HCT116 (cell line): ENCODE data around the gene ETAA1. TPM values are rescaled to one million over a fixed set of nuclear protein-coding genes. Genes with fewer than 3 reads are reported as not detected.

Experiments used
- ATAC-seq: fragments of 200-7000 bp; cut with Tn5 transposase; 2 replicates; pipeline ENCODE4 v1.9.1; 2020; ENCODE audit warnings: mild to moderate bottlenecking, moderate library complexity
- BruUV-seq: library from RNA; stranded (reverse); fragments of 400-500 nt; replicated peaks from 2 replicates; lab custom pipeline; 2021; lab: Mats Ljungman, UMichigan
- CTCF ChIA-PET: fragments of 300-600 bp; sonication (Branson Sonifier 250); formaldehyde crosslinking; loops from one replicate; lab custom pipeline; 2021; ENCODE audit warnings: antibody characterized with exemption; lab: Charles Lee
- POLR2A ChIA-PET: fragments of 300-600, 350-600 bp; sonication (Branson Sonifier 250); formaldehyde crosslinking; loops from one replicate; lab custom pipeline; 2021; ENCODE audit warnings: antibody characterized with exemption; lab: Charles Lee
- RAD21 ChIA-PET, 2 experiments: fragments of 300-600 bp; sonication (Branson Sonifier 250); formaldehyde crosslinking; loops; one replicate each; lab custom pipeline; 2023; ENCODE audit warnings: low total read pairs in 2 of 2; ENCODE audit not compliant: uncharacterized antibody in 2 of 2, unreplicated experiment in 2 of 2, low non-redundant PET in 1 of 2; lab: Charles Lee
- DNase-seq: peaks from one replicate; pipeline ENCODE4 v3.0.0-alpha.2; 2010; ENCODE audit warnings: low read depth, low spot score
- H2AFZ ChIP-seq: fragments of 200-600 bp; shearing (Covaris generic), sonication (generic); 2 replicates; pipeline ENCODE4 v1.6.1; 2017; ENCODE audit warnings: low read depth, mixed run types, mixed read lengths, antibody characterized with exemption, low read length; ENCODE audit not compliant: poor library complexity, severe bottlenecking
- H3K27ac ChIP-seq: 2 replicates; pipeline ENCODE4 v1.5.1; 2012; ENCODE audit warnings: low read depth, low read length
- H3K27me3 ChIP-seq: fragments of 200-600 bp; sonication (generic); 2 replicates; pipeline ENCODE4 v1.6.1; 2016; ENCODE audit warnings: mixed run types, low read length, mixed read lengths; ENCODE audit not compliant: insufficient read depth
- H3K36me3 ChIP-seq, 2 experiments: fragments of 200-500 bp in 1 of 2; fragments of 200-600 bp in 1 of 2; sonication (Bioruptor generic) in 1 of 2; sonication (generic) in 1 of 2; 2 replicates each; pipeline versions ENCODE4 v1.5.1 to v1.6.1; 2014 to 2016; ENCODE audit warnings: low read length in 2 of 2, inconsistent platforms in 1 of 2, mixed read lengths in 1 of 2, mixed run types in 1 of 2; ENCODE audit not compliant: insufficient read depth in 2 of 2, control insufficient read depth in 1 of 2
- H3K4me1 ChIP-seq, 2 experiments: fragments of 200-600 bp in 1 of 2; sonication (generic) in 1 of 2; 2 replicates each; pipeline versions ENCODE4 v1.5.1 to v1.6.1; 2012 to 2017; ENCODE audit warnings: low read length in 2 of 2, inconsistent platforms in 1 of 2, mild to moderate bottlenecking in 1 of 2, mixed read lengths in 1 of 2, mixed run types in 1 of 2, moderate library complexity in 1 of 2; ENCODE audit not compliant: insufficient read depth in 2 of 2, control insufficient read depth in 1 of 2
- H3K4me2 ChIP-seq: fragments of 200-600 bp; sonication (generic); 2 replicates; pipeline ENCODE4 v1.6.1; 2017; ENCODE audit warnings: mixed run types, low read length, mixed read lengths
- H3K4me3 ChIP-seq, 2 experiments: fragments of 200-600 bp in 1 of 2; sonication (generic) in 1 of 2; replicated peaks in 1 of 2; 2 replicates each; pipeline ENCODE4 v1.5.1; 2011 to 2016; ENCODE audit warnings: low read length in 2 of 2, control low read depth in 1 of 2, low read depth in 1 of 2, mild to moderate bottlenecking in 1 of 2, mixed read lengths in 1 of 2, mixed run types in 1 of 2
- H3K79me2 ChIP-seq: fragments of 200-600 bp; sonication (generic); 2 replicates; pipeline ENCODE4 v1.6.1; 2017; ENCODE audit warnings: mild to moderate bottlenecking, mixed run types, low read length, moderate library complexity, mixed read lengths; ENCODE audit not compliant: insufficient read depth
- H3K9ac ChIP-seq: fragments of 200-600 bp; sonication (generic); 2 replicates; pipeline ENCODE4 v1.6.1; 2016; ENCODE audit warnings: low read length, mixed read lengths
- H3K9me2 ChIP-seq: fragments of 200-600 bp; sonication (generic), shearing (Covaris generic); 2 replicates; pipeline ENCODE4 v1.6.1; 2017; ENCODE audit warnings: mixed run types, mild to moderate bottlenecking, moderate library complexity; ENCODE audit not compliant: insufficient read depth
- H3K9me3 ChIP-seq, 2 experiments: fragments of 200-500 bp in 1 of 2; fragments of 200-600 bp in 1 of 2; sonication (Bioruptor generic) in 1 of 2; sonication (generic) in 1 of 2; 2 replicates each; pipeline ENCODE4 v1.6.1; 2014 to 2017; ENCODE audit warnings: low read length in 2 of 2, mixed read lengths in 2 of 2, inconsistent platforms in 1 of 2, low read depth in 1 of 2, mild to moderate bottlenecking in 1 of 2, mixed run types in 1 of 2, moderate library complexity in 1 of 2; ENCODE audit not compliant: control insufficient read depth in 1 of 2, insufficient read depth in 1 of 2
- H4K20me1 ChIP-seq: fragments of 200-600 bp; sonication (generic), shearing (Covaris generic); 2 replicates; pipeline ENCODE4 v1.6.1; 2017; ENCODE audit warnings: mixed run types, mild to moderate bottlenecking, moderate library complexity; ENCODE audit not compliant: insufficient read depth
- CBX3 ChIP-seq: IDR thresholded peaks from 2 replicates; pipeline ENCODE4 v1.6.1; 2012; ENCODE audit warnings: low read depth
- CEBPB ChIP-seq: IDR thresholded peaks from 2 replicates; pipeline ENCODE4 v1.6.1; 2012; ENCODE audit warnings: low read depth
- EGR1 ChIP-seq: IDR thresholded peaks from 2 replicates; pipeline ENCODE4 v1.6.1; 2012; ENCODE audit warnings: low read depth
- ELF1 ChIP-seq: IDR thresholded peaks from 2 replicates; pipeline ENCODE4 v1.6.1; 2012; ENCODE audit warnings: low read depth, borderline replicate concordance
- EZH2phosphoT487 ChIP-seq: fragments of 200-600 bp; IDR thresholded peaks from 2 replicates; pipeline ENCODE4 v1.6.1; 2018; ENCODE audit warnings: antibody characterized with exemption, borderline replicate concordance
- FOSL1 ChIP-seq: IDR thresholded peaks from 2 replicates; pipeline ENCODE4 v1.6.1; 2012; ENCODE audit warnings: low read depth
- JUND ChIP-seq: IDR thresholded peaks from 2 replicates; pipeline ENCODE4 v1.6.1; 2012
- POLR2A ChIP-seq: IDR thresholded peaks from 2 replicates; pipeline ENCODE4 v1.7.0; 2011; ENCODE audit warnings: borderline replicate concordance; ENCODE audit not compliant: insufficient read depth, insufficient read length; ENCODE audit errors: extremely low read depth
- SIN3A ChIP-seq: IDR thresholded peaks from 2 replicates; pipeline ENCODE4 v1.6.1; 2012; ENCODE audit warnings: low read depth
- SP1 ChIP-seq: IDR thresholded peaks from 2 replicates; pipeline ENCODE4 v1.6.1; 2012; ENCODE audit warnings: low read depth
- SRF ChIP-seq: IDR thresholded peaks from 2 replicates; pipeline ENCODE4 v1.6.1; 2012; ENCODE audit warnings: low read depth
- TCF7L2 ChIP-seq: IDR thresholded peaks from 2 replicates; pipeline ENCODE4 v1.7.0; 2011; ENCODE audit warnings: borderline replicate concordance, inconsistent platforms; ENCODE audit not compliant: insufficient read depth, insufficient read length; ENCODE audit errors: extremely low read depth
- YY1 ChIP-seq: IDR thresholded peaks from 2 replicates; pipeline ENCODE4 v1.6.1; 2011; ENCODE audit warnings: low read length, low read depth, moderate library complexity, mild to moderate bottlenecking; ENCODE audit not compliant: insufficient replicate concordance; ENCODE audit errors: extremely low read depth
- ZFX ChIP-seq: fragments of 450-650 bp; IDR thresholded peaks from 2 replicates; pipeline ENCODE4 v1.6.1; 2017
- ZNF274 ChIP-seq: fragments of 200-500 bp; sonication (Bioruptor generic); IDR thresholded peaks from 2 replicates; pipeline ENCODE4 v1.6.1; 2014; ENCODE audit warnings: mild to moderate bottlenecking, low read depth, low read length, inconsistent platforms
- intact Hi-C: fragments of 100-400 bp; cut with micrococcal nuclease; formaldehyde crosslinking; loops from 2 replicates; pipeline ENCODE4 v1.10.0; 2022
- total RNA-seq: library from RNA; stranded (reverse); gene quantifications from one replicate; pipeline ENCODE4 v1.2.1, GENCODE V29; 2021; ENCODE audit not compliant: unreplicated experiment
- TF ChIP-seq, protein P1 (sequence below): IDR thresholded peaks from 2 replicates; pipeline ENCODE4 v1.6.1; 2012
- TF ChIP-seq, protein P2 (sequence below): IDR thresholded peaks from 2 replicates; pipeline ENCODE4 v1.6.1; 2012
- TF ChIP-seq, protein P3 (sequence below): IDR thresholded peaks from 2 replicates; pipeline ENCODE4 v1.6.1; 2012; ENCODE audit warnings: low read depth
- TF ChIP-seq, protein P4 (sequence below), 3 experiments: fragments of 200-600 bp in 1 of 3; sonication (generic) in 1 of 3; IDR thresholded peaks in 2 of 3; conservative IDR thresholded peaks in 1 of 3; 2 replicates each; pipeline ENCODE4 v1.5.1; 2012 to 2017; ENCODE audit warnings: low read depth in 2 of 3, low read length in 2 of 3, antibody characterized with exemption in 1 of 3, borderline replicate concordance in 1 of 3, control low read depth in 1 of 3, mild to moderate bottlenecking in 1 of 3, mixed read lengths in 1 of 3, mixed run types in 1 of 3, moderate library complexity in 1 of 3; ENCODE audit not compliant: insufficient read depth in 1 of 3

Gene ETAA1
- total RNA-seq, 1 experiment from 2014 or later = 9.6 TPM

DNA sequence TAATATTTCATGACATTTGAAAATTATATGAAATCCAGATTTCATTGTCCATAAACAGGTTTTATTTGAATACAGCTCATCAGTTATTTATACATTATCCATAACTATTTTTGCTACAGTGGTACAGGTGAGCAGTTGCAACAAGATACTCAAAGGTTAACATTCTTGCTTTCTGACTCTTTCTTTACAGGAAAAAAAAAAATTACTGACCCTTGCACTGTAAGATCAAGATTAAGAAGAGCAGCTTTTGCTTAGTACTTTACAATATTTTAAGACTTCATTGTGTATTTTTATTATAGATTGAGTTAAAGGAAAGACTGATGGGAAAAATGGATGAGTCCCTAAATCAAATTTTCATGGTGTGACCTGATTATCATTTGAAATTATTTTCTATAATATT, 11.2 kb downstream of the ETAA1 start:
- no peaks in the 10 kb centered on the region for H3K27me3 ChIP-seq
- ChIA-PET RAD21 (no interaction called here), POLR2A (no interaction called here), CTCF (no interaction called here)
- ATAC-seq (no peak), DNase-seq (no peak)
- no peak overlapping the region for H3K4me3 ChIP-seq
- H3K36me3 ChIP-seq = peaks cover 15 to 17% of the 10 kb centered on the region in 2 experiments; a peak in 2 of 4 replicates
- no peak for TF ChIP-seq YY1
- no peak for TF ChIP-seq SIN3A
- TF ChIP-seq, protein P1, sequence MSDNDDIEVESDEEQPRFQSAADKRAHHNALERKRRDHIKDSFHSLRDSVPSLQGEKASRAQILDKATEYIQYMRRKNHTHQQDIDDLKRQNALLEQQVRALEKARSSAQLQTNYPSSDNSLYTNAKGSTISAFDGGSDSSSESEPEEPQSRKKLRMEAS = no peak
- no peak for TF ChIP-seq ZFX
- TF ChIP-seq EZH2phosphoT487 = no peak
- TF ChIP-seq, protein P2, sequence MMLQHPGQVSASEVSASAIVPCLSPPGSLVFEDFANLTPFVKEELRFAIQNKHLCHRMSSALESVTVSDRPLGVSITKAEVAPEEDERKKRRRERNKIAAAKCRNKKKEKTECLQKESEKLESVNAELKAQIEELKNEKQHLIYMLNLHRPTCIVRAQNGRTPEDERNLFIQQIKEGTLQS = no peak
- TF ChIP-seq TCF7L2 = no peak
- TF ChIP-seq EGR1 = no peak
- TF ChIP-seq CEBPB = no peak
- TF ChIP-seq POLR2A = no peak
- TF ChIP-seq JUND = no peak
- no peak for TF ChIP-seq SP1
- no peak for TF ChIP-seq ELF1
- TF ChIP-seq FOSL1 = no peak
- no peak for TF ChIP-seq ZNF274
- TF ChIP-seq, protein P3, sequence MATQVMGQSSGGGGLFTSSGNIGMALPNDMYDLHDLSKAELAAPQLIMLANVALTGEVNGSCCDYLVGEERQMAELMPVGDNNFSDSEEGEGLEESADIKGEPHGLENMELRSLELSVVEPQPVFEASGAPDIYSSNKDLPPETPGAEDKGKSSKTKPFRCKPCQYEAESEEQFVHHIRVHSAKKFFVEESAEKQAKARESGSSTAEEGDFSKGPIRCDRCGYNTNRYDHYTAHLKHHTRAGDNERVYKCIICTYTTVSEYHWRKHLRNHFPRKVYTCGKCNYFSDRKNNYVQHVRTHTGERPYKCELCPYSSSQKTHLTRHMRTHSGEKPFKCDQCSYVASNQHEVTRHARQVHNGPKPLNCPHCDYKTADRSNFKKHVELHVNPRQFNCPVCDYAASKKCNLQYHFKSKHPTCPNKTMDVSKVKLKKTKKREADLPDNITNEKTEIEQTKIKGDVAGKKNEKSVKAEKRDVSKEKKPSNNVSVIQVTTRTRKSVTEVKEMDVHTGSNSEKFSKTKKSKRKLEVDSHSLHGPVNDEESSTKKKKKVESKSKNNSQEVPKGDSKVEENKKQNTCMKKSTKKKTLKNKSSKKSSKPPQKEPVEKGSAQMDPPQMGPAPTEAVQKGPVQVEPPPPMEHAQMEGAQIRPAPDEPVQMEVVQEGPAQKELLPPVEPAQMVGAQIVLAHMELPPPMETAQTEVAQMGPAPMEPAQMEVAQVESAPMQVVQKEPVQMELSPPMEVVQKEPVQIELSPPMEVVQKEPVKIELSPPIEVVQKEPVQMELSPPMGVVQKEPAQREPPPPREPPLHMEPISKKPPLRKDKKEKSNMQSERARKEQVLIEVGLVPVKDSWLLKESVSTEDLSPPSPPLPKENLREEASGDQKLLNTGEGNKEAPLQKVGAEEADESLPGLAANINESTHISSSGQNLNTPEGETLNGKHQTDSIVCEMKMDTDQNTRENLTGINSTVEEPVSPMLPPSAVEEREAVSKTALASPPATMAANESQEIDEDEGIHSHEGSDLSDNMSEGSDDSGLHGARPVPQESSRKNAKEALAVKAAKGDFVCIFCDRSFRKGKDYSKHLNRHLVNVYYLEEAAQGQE = no peak
- TF ChIP-seq CBX3 = no peak
- no peak for TF ChIP-seq SRF
- TF ChIP-seq, protein P4, sequence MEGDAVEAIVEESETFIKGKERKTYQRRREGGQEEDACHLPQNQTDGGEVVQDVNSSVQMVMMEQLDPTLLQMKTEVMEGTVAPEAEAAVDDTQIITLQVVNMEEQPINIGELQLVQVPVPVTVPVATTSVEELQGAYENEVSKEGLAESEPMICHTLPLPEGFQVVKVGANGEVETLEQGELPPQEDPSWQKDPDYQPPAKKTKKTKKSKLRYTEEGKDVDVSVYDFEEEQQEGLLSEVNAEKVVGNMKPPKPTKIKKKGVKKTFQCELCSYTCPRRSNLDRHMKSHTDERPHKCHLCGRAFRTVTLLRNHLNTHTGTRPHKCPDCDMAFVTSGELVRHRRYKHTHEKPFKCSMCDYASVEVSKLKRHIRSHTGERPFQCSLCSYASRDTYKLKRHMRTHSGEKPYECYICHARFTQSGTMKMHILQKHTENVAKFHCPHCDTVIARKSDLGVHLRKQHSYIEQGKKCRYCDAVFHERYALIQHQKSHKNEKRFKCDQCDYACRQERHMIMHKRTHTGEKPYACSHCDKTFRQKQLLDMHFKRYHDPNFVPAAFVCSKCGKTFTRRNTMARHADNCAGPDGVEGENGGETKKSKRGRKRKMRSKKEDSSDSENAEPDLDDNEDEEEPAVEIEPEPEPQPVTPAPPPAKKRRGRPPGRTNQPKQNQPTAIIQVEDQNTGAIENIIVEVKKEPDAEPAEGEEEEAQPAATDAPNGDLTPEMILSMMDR (IDR thresholded peaks at IDR 0.05 in 2 of 3, conservative IDR thresholded peaks at IDR 0.05 in 1 of 3; ENCODE audit: borderline replicate concordance in 1 of 3, insufficient read depth in 1 of 3, low read depth in 2 of 3, low read length in 2 of 3) = no peak
- H3K4me2 ChIP-seq = no peak overlapping the region
- no peaks in the 10 kb centered on the region for H3K4me1 ChIP-seq
- H2AFZ ChIP-seq = no peak overlapping the region
- BruUV-seq = no TSS peak
- H3K79me2 ChIP-seq = no peaks in the 10 kb centered on the region
- H3K9me3 ChIP-seq = no peaks in the 10 kb centered on the region
- no peaks in the 10 kb centered on the region for H4K20me1 ChIP-seq
- H3K9me2 ChIP-seq = no peaks in the 10 kb centered on the region
- H3K27ac ChIP-seq = no peak overlapping the region
- intact Hi-C loops = no loop called here
- H3K9ac ChIP-seq = no peak overlapping the region
